GM06990 (cell line): Measurements from ENCODE around the gene STK40.

ENCODE experiments used
- DNase-seq: peaks from one replicate; pipeline ENCODE4 v3.0.0-alpha.2; 2011; ENCODE audit not compliant: insufficient read length; ENCODE audit errors: extremely low read depth
- H3K27me3 ChIP-seq: replicated peaks from 2 replicates; pipeline ENCODE4 v1.6.0; 2011; ENCODE audit warnings: low read length; ENCODE audit not compliant: control insufficient read depth, insufficient read depth
- H3K36me3 ChIP-seq: 2 replicates; pipeline ENCODE4 v1.5.1; 2011; ENCODE audit warnings: low read length; ENCODE audit not compliant: control insufficient read depth, insufficient read depth
- H3K4me3 ChIP-seq: replicated peaks from 2 replicates; pipeline ENCODE4 v1.5.1; 2011; ENCODE audit warnings: low read depth, mild to moderate bottlenecking, control low read depth, low read length
- TF ChIP-seq, protein P1 (sequence below): IDR thresholded peaks from 2 replicates; pipeline ENCODE4 v1.5.1; 2011; ENCODE audit warnings: low read length, control low read depth, mild to moderate bottlenecking, inconsistent platforms; ENCODE audit not compliant: insufficient read depth, poor library complexity, severe bottlenecking

Gene STK40

DNA sequence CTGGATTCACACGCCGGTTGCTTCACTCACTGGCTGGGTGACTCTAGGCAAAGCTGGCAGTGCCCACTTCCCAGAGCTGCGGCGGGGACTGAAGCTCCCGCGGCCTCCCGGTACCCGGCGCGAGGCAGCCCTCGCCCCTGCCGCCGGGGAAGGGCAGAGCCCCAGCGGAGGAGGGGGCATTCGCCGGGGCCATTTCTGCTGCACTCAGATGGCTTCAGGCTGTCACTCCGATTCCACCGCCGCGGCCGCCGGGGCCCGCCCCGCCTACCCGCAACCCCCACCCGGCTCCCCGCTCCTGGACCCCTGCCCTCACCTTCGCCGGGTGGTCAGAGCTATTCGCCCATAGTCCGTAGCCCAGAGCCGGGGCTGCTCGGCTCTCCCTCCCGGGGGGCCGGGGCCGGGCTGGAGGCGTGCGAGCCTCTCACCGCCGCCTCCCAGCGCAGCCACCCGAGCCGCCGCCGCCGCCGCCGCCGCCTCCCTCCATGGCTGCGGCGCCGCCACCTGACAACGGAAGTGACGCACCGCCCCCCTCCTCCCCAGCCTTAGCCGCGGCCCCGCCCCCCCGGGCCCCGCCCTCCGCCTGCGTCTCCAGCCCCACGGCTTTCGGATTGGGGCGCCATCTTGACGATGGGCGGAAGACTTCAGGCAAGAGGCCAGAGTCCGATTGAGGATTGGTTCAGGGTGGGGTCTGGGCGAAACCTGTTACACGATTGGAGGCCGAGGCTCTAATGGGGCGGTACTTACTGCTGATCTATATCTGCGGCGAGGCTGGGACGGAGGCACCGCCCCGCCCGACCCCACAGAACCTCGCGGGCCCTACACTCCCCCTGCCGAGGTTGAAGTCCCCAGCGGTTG is at the start of gene STK40:
Gene STK40, minus strand, starts transcription at position 515 of the 855 bp plus-strand sequence. CDS start 24,592 bp downstream, outside the sequence.
- H3K27me3 ChIP-seq = no peaks in the 10 kb centered on the region
- TF ChIP-seq, protein P1, sequence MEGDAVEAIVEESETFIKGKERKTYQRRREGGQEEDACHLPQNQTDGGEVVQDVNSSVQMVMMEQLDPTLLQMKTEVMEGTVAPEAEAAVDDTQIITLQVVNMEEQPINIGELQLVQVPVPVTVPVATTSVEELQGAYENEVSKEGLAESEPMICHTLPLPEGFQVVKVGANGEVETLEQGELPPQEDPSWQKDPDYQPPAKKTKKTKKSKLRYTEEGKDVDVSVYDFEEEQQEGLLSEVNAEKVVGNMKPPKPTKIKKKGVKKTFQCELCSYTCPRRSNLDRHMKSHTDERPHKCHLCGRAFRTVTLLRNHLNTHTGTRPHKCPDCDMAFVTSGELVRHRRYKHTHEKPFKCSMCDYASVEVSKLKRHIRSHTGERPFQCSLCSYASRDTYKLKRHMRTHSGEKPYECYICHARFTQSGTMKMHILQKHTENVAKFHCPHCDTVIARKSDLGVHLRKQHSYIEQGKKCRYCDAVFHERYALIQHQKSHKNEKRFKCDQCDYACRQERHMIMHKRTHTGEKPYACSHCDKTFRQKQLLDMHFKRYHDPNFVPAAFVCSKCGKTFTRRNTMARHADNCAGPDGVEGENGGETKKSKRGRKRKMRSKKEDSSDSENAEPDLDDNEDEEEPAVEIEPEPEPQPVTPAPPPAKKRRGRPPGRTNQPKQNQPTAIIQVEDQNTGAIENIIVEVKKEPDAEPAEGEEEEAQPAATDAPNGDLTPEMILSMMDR = no peak
- DNase-seq = peak; percentile 95
- H3K4me3 ChIP-seq = peak within 1 kb of the TSS; percentile 80
- H3K36me3 ChIP-seq = peaks cover 4% of the 10 kb centered on the region

DNA sequence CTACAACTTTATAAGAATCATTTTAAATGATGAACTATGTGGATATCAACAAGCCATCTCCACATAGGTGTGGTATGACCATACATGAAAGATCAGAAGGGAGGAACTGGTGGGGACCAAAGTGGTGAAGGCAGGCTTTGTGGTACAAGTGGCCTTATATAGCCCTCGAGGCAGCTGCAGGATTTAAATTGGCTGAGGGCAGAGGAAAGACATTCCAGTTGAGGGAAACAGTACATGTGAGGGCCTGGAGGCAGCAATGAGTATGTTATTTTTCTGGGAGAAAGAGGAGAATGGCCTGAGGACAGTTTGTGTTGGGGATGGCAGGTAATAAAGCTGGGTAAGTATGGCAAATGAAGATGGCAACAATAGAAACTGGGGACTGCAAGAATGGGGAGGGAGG is 47.4 kb upstream of the STK40 start:
- no peak for DNase-seq
- no peaks in the 10 kb centered on the region for H3K36me3 ChIP-seq
- H3K4me3 ChIP-seq = no peak overlapping the region
- TF ChIP-seq, protein P1 = no peak
- H3K27me3 ChIP-seq = no peaks in the 10 kb centered on the region

DNA sequence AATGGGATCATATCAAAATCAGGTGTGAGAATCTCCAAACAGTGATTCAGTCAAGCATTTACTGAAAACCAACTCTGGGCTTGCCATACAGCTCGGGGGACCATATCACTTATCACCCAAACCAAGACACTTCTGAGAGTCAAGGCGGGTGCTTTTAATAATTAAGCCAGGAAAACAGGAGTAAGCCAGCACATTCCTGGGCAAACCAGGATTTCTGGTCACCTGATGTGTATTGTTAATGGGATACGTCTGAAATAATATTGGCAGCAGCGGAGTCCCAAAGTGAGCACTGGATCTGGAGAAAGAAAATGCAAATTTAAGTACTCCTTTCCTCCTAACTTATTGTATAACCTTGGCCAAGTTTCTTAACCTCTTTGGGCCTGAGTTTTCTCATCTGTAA is 46.9 kb upstream of the STK40 start:
- TF ChIP-seq, protein P1 = no peak
- H3K27me3 ChIP-seq = no peaks in the 10 kb centered on the region
- H3K36me3 ChIP-seq = no peaks in the 10 kb centered on the region
- H3K4me3 ChIP-seq = no peak overlapping the region
- no peak for DNase-seq

GRCh38 chr1:36425791-36426190 is 40.1 kb upstream of the STK40 start:
- no peaks in the 10 kb centered on the region for H3K27me3 ChIP-seq
- no peak overlapping the region for H3K4me3 ChIP-seq
- H3K36me3 ChIP-seq = no peaks in the 10 kb centered on the region
- no peak for DNase-seq
- TF ChIP-seq, protein P1 = no peak

GRCh38 chr1:36421649-36422048 is 35.9 kb upstream of the STK40 start:
- DNase-seq = no peak
- TF ChIP-seq, protein P1 = no peak
- no peaks in the 10 kb centered on the region for H3K36me3 ChIP-seq
- no peaks in the 10 kb centered on the region for H3K27me3 ChIP-seq
- H3K4me3 ChIP-seq = no peak overlapping the region
